Measurements from ENCODE around the gene CNPY1. TPM values are rescaled to one million over a fixed set of nuclear protein-coding genes. Genes with fewer than 3 reads are reported as not detected.
A peak's percentile ranks its signal among the peaks of the same experiment; 100 is the strongest.

CNPY1 gene
- total RNA-seq, 2 experiments from 2014 or later = not detected

GRCh38 chr7:155469311-155470185 lies 76.8 kb downstream of the CNPY1 start:
- H3K36me3 Mint-ChIP-seq (ENCODE audit: low read depth) = no peaks in the 10 kb centered on the region
- no peak overlapping the region for H3K27ac Mint-ChIP-seq
- ChIA-PET POLR2A (no interaction called here), CTCF (no interaction called here)
- peaks cover 86% of the 10 kb centered on the region for H3K27me3 Mint-ChIP-seq (ENCODE audit: low read depth)
- peaks cover 20% of the 10 kb centered on the region for H3K4me1 Mint-ChIP-seq (ENCODE audit: low read depth)
- no peak for DNase-seq
- ATAC-seq = no peak
- H3K4me3 Mint-ChIP-seq = no peak overlapping the region
- no peaks in the 10 kb centered on the region for H3K9me3 Mint-ChIP-seq (ENCODE audit: insufficient read depth)

- no peak for DNase-seq
- no peaks in the 10 kb centered on the region for H3K36me3 Mint-ChIP-seq (ENCODE audit: low read depth)
- H3K27me3 Mint-ChIP-seq (ENCODE audit: low read depth) = peaks cover 84% of the 10 kb centered on the region
- peaks cover 20% of the 10 kb centered on the region for H3K4me1 Mint-ChIP-seq (ENCODE audit: low read depth)
- ATAC-seq = no peak
- POLR2A ChIA-PET = no interaction called here
- no peaks in the 10 kb centered on the region for H3K9me3 Mint-ChIP-seq (ENCODE audit: insufficient read depth)
- no peak overlapping the region for H3K27ac Mint-ChIP-seq
- CTCF ChIA-PET = no interaction called here
- no peak overlapping the region for H3K4me3 Mint-ChIP-seq
Observed at GRCh38 chr7:155468785-155469148, 77.6 kb downstream of the CNPY1 start.

GRCh38 chr7:155467846-155468784 lies 78.2 kb downstream of the CNPY1 start:
- Mint-ChIP-seq H3K4me1 (ENCODE audit: low read depth) (peaks cover 20% of the 10 kb centered on the region), H3K4me3 (no peak overlapping the region), H3K27ac (no peak overlapping the region), H3K36me3 (ENCODE audit: low read depth) (no peaks in the 10 kb centered on the region), H3K9me3 (ENCODE audit: insufficient read depth) (no peaks in the 10 kb centered on the region), H3K27me3 (ENCODE audit: low read depth) (peaks cover 84% of the 10 kb centered on the region)
- DNase-seq (no peak), ATAC-seq (no peak)
- ChIA-PET POLR2A (no interaction called here), CTCF (no interaction called here)

GRCh38 chr7:155466814-155467733 lies 79.3 kb downstream of the CNPY1 start:
- ATAC-seq = peak; percentile 41
- Mint-ChIP-seq H3K9me3 (ENCODE audit: insufficient read depth) (no peaks in the 10 kb centered on the region), H3K4me3 (no peak overlapping the region), H3K27ac (no peak overlapping the region), H3K36me3 (ENCODE audit: low read depth) (no peaks in the 10 kb centered on the region), H3K27me3 (ENCODE audit: low read depth) (peaks cover 84% of the 10 kb centered on the region), H3K4me1 (ENCODE audit: low read depth) (peaks cover 17% of the 10 kb centered on the region)
- ChIA-PET CTCF (interaction anchor here (0.6 kb wide), 1 partner anchor 330 kb away, joined by 3 read pairs; no protein-coding TSS in a partner anchor), POLR2A (no interaction called here)
- DNase-seq = peak; percentile 58

- ChIA-PET CTCF (no interaction called here), POLR2A (no interaction called here)
Observed at GRCh38 chr7:155466142-155466813, 80.1 kb downstream of the CNPY1 start.

GRCh38 chr7:155465761-155466141 lies 80.6 kb downstream of the CNPY1 start:
- H3K4me3 Mint-ChIP-seq = no peak overlapping the region
- CTCF ChIA-PET = no interaction called here
- no peak overlapping the region for H3K27ac Mint-ChIP-seq
- peaks cover 16% of the 10 kb centered on the region for H3K4me1 Mint-ChIP-seq (ENCODE audit: low read depth)
- no peaks in the 10 kb centered on the region for H3K36me3 Mint-ChIP-seq (ENCODE audit: low read depth)
- DNase-seq = no peak
- POLR2A ChIA-PET = no interaction called here
- H3K9me3 Mint-ChIP-seq (ENCODE audit: insufficient read depth) = no peaks in the 10 kb centered on the region
- H3K27me3 Mint-ChIP-seq (ENCODE audit: low read depth) = peaks cover 84% of the 10 kb centered on the region
- ATAC-seq = no peak

More at GRCh38 chr7:155466142-155466813, 80.1 kb downstream of the CNPY1 start:
- ATAC-seq = no peak
- Mint-ChIP-seq H3K27me3 (ENCODE audit: low read depth) (peaks cover 84% of the 10 kb centered on the region), H3K27ac (no peak overlapping the region), H3K36me3 (ENCODE audit: low read depth) (no peaks in the 10 kb centered on the region), H3K4me1 (ENCODE audit: low read depth) (peaks cover 17% of the 10 kb centered on the region), H3K4me3 (no peak overlapping the region), H3K9me3 (ENCODE audit: insufficient read depth) (no peaks in the 10 kb centered on the region)
- DNase-seq = no peak

- peaks cover 83% of the 10 kb centered on the region for H3K27me3 Mint-ChIP-seq (ENCODE audit: low read depth)
- POLR2A ChIA-PET = no interaction called here
- no peaks in the 10 kb centered on the region for H3K36me3 Mint-ChIP-seq (ENCODE audit: low read depth)
- CTCF ChIA-PET = no interaction called here
- peaks cover 16% of the 10 kb centered on the region for H3K4me1 Mint-ChIP-seq (ENCODE audit: low read depth)
- DNase-seq (no peak), ATAC-seq (no peak)
- H3K27ac Mint-ChIP-seq = no peak overlapping the region
- no peaks in the 10 kb centered on the region for H3K9me3 Mint-ChIP-seq (ENCODE audit: insufficient read depth)
- H3K4me3 Mint-ChIP-seq = no peak overlapping the region
Observed at GRCh38 chr7:155464948-155465739, 81.2 kb downstream of the CNPY1 start.

GRCh38 chr7:155464183-155464582 lies 82.2 kb downstream of the CNPY1 start:
- Mint-ChIP-seq H3K36me3 (ENCODE audit: low read depth) (no peaks in the 10 kb centered on the region), H3K27ac (no peak overlapping the region)

GRCh38 chr7:155463114-155463811 lies 83.1 kb downstream of the CNPY1 start:
- Mint-ChIP-seq H3K4me1 (ENCODE audit: low read depth) (peaks cover 15% of the 10 kb centered on the region), H3K36me3 (ENCODE audit: low read depth) (no peaks in the 10 kb centered on the region), H3K4me3 (no peak overlapping the region), H3K9me3 (ENCODE audit: insufficient read depth) (no peaks in the 10 kb centered on the region), H3K27me3 (ENCODE audit: low read depth) (peaks cover 75% of the 10 kb centered on the region), H3K27ac (no peak overlapping the region)
- ATAC-seq = no peak
- CTCF ChIA-PET = interaction anchor here (0.8 kb wide), 1 partner anchor 82 kb away, joined by 3 read pairs; no protein-coding TSS in a partner anchor
- no peak for DNase-seq
- POLR2A ChIA-PET = no interaction called here

More at GRCh38 chr7:155464183-155464582, 82.2 kb downstream of the CNPY1 start:
- peaks cover 82% of the 10 kb centered on the region for H3K27me3 Mint-ChIP-seq (ENCODE audit: low read depth)
- ChIA-PET POLR2A (no interaction called here), CTCF (no interaction called here)
- no peak overlapping the region for H3K4me3 Mint-ChIP-seq
- DNase-seq (no peak), ATAC-seq (no peak)
- H3K9me3 Mint-ChIP-seq (ENCODE audit: insufficient read depth) = no peaks in the 10 kb centered on the region
- peaks cover 18% of the 10 kb centered on the region for H3K4me1 Mint-ChIP-seq (ENCODE audit: low read depth)

- H3K27ac Mint-ChIP-seq = no peak overlapping the region
- POLR2A ChIA-PET = no interaction called here
- CTCF ChIA-PET = interaction anchor here (0.6 kb wide), 1 partner anchor 286 kb away, joined by 3 read pairs; no protein-coding TSS in a partner anchor
Observed at GRCh38 chr7:155462163-155462735, 84.1 kb downstream of the CNPY1 start.

More at GRCh38 chr7:155462163-155462735, 84.1 kb downstream of the CNPY1 start:
- ATAC-seq = no peak
- Mint-ChIP-seq H3K27me3 (ENCODE audit: low read depth) (peaks cover 72% of the 10 kb centered on the region), H3K9me3 (ENCODE audit: insufficient read depth) (no peaks in the 10 kb centered on the region), H3K4me1 (ENCODE audit: low read depth) (peaks cover 14% of the 10 kb centered on the region), H3K36me3 (ENCODE audit: low read depth) (no peaks in the 10 kb centered on the region), H3K4me3 (no peak overlapping the region)
- no peak for DNase-seq

Measured in activated CD8-positive, alpha-beta T cell treated with anti-CD3 and anti-CD28 coated beads, Interleukin-2, amount 10 ng/mL, durations not matched to agents 7 days and 5 days (primary cell).